ENCODE measurements around the gene FBXO24. TPM values are rescaled to one million over a fixed set of nuclear protein-coding genes. Genes with fewer than 3 reads are reported as not detected.

The FBXO24 gene
- total and polyA plus RNA-seq, 9 of the 15 experiments (the other 6 are each of a cell fraction or from before 2014, with no cell fraction given): 0.17 to 0.95 (median 0.50) TPM

GRCh38 chr7:100568176-100568895 lies 17.8 kb upstream of the FBXO24 start (continued):
- TF ChIP-seq MNT (conservative IDR thresholded peaks at IDR 0.05): peak; percentile 71 to 82
- no peak for TF ChIP-seq PYGO2 (tag; IDR thresholded peaks at IDR 0.05)
- peak; percentile 81 for TF ChIP-seq MAX (CRISPR knock-in tag; IDR thresholded peaks at IDR 0.05)
- no peak for TF ChIP-seq ZC3H8 (IDR thresholded peaks at IDR 0.05)
- TF ChIP-seq DLX4 (CRISPR knock-in tag; IDR thresholded peaks at IDR 0.05): no peak
- no peak for TF ChIP-seq RBFOX2 (IDR thresholded peaks at IDR 0.05; ENCODE audit: low read depth, low read length)
- 0 out of 2 replicates have a peak, but pooled peaks have one; percentile 15 for TF ChIP-seq ZKSCAN1 (IDR thresholded peaks at IDR 0.05; ENCODE audit: low read depth, low read length)
- TF ChIP-seq LARP7 (IDR thresholded peaks at IDR 0.05): no peak
- TF ChIP-seq ETV1 (tag; conservative IDR thresholded peaks at IDR 0.05; ENCODE audit: low read depth): no peak
- no peak for TF ChIP-seq TOE1 (IDR thresholded peaks at IDR 0.05; ENCODE audit: borderline replicate concordance)
- TF ChIP-seq TOE1 (CRISPR knock-in tag; IDR thresholded peaks at IDR 0.05; ENCODE audit: borderline replicate concordance, low read depth): no peak
- no peak for TF ChIP-seq PREB (CRISPR knock-in tag; IDR thresholded peaks at IDR 0.05)
- peak; percentile 40; the same call in 1 of the 2 replicates for TF ChIP-seq ZNF592 (IDR thresholded peaks at IDR 0.05)
- TF ChIP-seq HINFP (tag; conservative IDR thresholded peaks at IDR 0.05; ENCODE audit: low read depth): no peak
- TF ChIP-seq ARHGAP35 (IDR thresholded peaks at IDR 0.05; ENCODE audit: partially characterized antibody): no peak
- TF ChIP-seq NR2C2 (CRISPR knock-in tag; IDR thresholded peaks at IDR 0.05): no peak
- no peak for TF ChIP-seq NR2C2 (tag; IDR thresholded peaks at IDR 0.05)
